ENCODE results near the gene HLA-DQA1.

HLA-DQA1 gene

DNA sequence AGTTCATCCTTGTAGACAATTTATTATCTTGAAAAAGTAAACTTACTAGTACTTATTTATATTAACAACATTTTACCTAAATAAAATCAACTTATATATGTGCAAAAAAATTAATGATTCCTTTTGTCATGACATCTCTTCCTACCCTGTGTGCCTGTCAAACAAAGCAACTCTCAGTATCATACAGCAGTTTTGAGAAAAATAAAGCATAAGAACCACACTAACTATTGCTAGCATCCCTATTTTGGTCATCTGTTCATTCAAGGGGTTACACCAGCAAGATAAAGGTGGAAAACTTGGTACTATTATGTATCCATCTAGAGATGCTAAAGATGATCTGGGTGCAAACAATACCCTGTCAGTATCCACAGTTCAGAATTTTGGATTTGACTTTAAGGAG, 40.2 kb upstream of the HLA-DQA1 start:
- H3K4ac ChIP-seq (ENCODE audit: low read depth in 1 of 2, low read length in 2 of 2): no peak overlapping the region
- no peak overlapping the region for H4K8ac ChIP-seq (ENCODE audit: low read length)
- H2AFZ ChIP-seq (ENCODE audit: low read depth, low read length): no peak overlapping the region
- no peak overlapping the region for H2BK15ac ChIP-seq (ENCODE audit: low read depth, poor library complexity, severe bottlenecking)
- H3K9ac ChIP-seq (ENCODE audit: low read length): no peak overlapping the region
- DNase-seq: no peak
- H3K9me3 ChIP-seq (ENCODE audit: control insufficient read depth, low read length): no peaks in the 10 kb centered on the region
- H2AK5ac ChIP-seq (ENCODE audit: low read length, severe bottlenecking): no peak overlapping the region
- H3K4me1 ChIP-seq (ENCODE audit: control insufficient read depth, insufficient read depth, low read depth, low read length): no peaks in the 10 kb centered on the region
- H3K4me2 ChIP-seq (ENCODE audit: low read length, poor library complexity, severe bottlenecking): no peak overlapping the region
- no peak overlapping the region for H3K4me3 ChIP-seq (ENCODE audit: insufficient read depth in 1 of 2, low read depth in 1 of 2, low read length in 2 of 2)
- H2BK120ac ChIP-seq (ENCODE audit: low read depth, low read length): no peak overlapping the region
- H2BK5ac ChIP-seq (ENCODE audit: low read depth, low read length, poor library complexity, severe bottlenecking): no peak overlapping the region
- H3K18ac ChIP-seq (ENCODE audit: low read depth in 1 of 2, low read length in 2 of 2): no peak overlapping the region
- no peak overlapping the region for H3K27ac ChIP-seq (ENCODE audit: low read length, poor library complexity, severe bottlenecking)
- no peaks in the 10 kb centered on the region for H3K36me3 ChIP-seq (ENCODE audit: control insufficient read depth in 1 of 2, insufficient read depth in 2 of 2, low read depth in 1 of 2, low read length in 2 of 2)
- no peak overlapping the region for H3K14ac ChIP-seq (ENCODE audit: low read length in 2 of 2)
- no peaks in the 10 kb centered on the region for H3K27me3 ChIP-seq (ENCODE audit: control insufficient read depth in 1 of 2, insufficient read depth in 1 of 2, low read length in 2 of 2)
- H2BK12ac ChIP-seq (ENCODE audit: low read length in 2 of 2): no peak overlapping the region
- H4K91ac ChIP-seq (ENCODE audit: low read length): no peak overlapping the region
- no peaks in the 10 kb centered on the region for H3K79me1 ChIP-seq (replicated peaks; ENCODE audit: low read length, poor library complexity, severe bottlenecking)
- no peak overlapping the region for H3K23ac ChIP-seq (ENCODE audit: low read length in 2 of 2)

- no peak overlapping the region for H4K8ac ChIP-seq (ENCODE audit: low read length)
- no peak overlapping the region for H3K23ac ChIP-seq (ENCODE audit: low read length in 2 of 2)
- no peak for DNase-seq
- H3K27me3 ChIP-seq (ENCODE audit: control insufficient read depth in 1 of 2, insufficient read depth in 1 of 2, low read length in 2 of 2): no peaks in the 10 kb centered on the region
- H3K4ac ChIP-seq (ENCODE audit: low read depth in 1 of 2, low read length in 2 of 2): no peak overlapping the region
- no peak overlapping the region for H4K91ac ChIP-seq (ENCODE audit: low read length)
- no peak overlapping the region for H3K14ac ChIP-seq (ENCODE audit: low read length in 2 of 2)
- H3K4me3 ChIP-seq (ENCODE audit: insufficient read depth in 1 of 2, low read depth in 1 of 2, low read length in 2 of 2): no peak overlapping the region
- no peak overlapping the region for H3K18ac ChIP-seq (ENCODE audit: low read depth in 1 of 2, low read length in 2 of 2)
- H2BK5ac ChIP-seq (ENCODE audit: low read depth, low read length, poor library complexity, severe bottlenecking): no peak overlapping the region
- no peak overlapping the region for H2AFZ ChIP-seq (ENCODE audit: low read depth, low read length)
- H2AK5ac ChIP-seq (ENCODE audit: low read length, severe bottlenecking): no peak overlapping the region
- H3K36me3 ChIP-seq (ENCODE audit: control insufficient read depth in 1 of 2, insufficient read depth in 2 of 2, low read depth in 1 of 2, low read length in 2 of 2): no peaks in the 10 kb centered on the region
- H3K9ac ChIP-seq (ENCODE audit: low read length): no peak overlapping the region
- H2BK12ac ChIP-seq (ENCODE audit: low read length in 2 of 2): no peak overlapping the region
- H3K4me2 ChIP-seq (ENCODE audit: low read length, poor library complexity, severe bottlenecking): no peak overlapping the region
- no peak overlapping the region for H3K27ac ChIP-seq (ENCODE audit: low read length, poor library complexity, severe bottlenecking)
- no peak overlapping the region for H2BK120ac ChIP-seq (ENCODE audit: low read depth, low read length)
- H3K9me3 ChIP-seq (ENCODE audit: control insufficient read depth, low read length): no peaks in the 10 kb centered on the region
- H2BK15ac ChIP-seq (ENCODE audit: low read depth, poor library complexity, severe bottlenecking): no peak overlapping the region
- H3K4me1 ChIP-seq (ENCODE audit: control insufficient read depth, insufficient read depth, low read depth, low read length): no peaks in the 10 kb centered on the region
- 51% methylated on average over 3 of the region's 3 CpGs for WGBS
- no peaks in the 10 kb centered on the region for H3K79me1 ChIP-seq (replicated peaks; ENCODE audit: low read length, poor library complexity, severe bottlenecking)
These were observed 34.8 kb upstream of the HLA-DQA1 start for GRCh38 chr6:32602383-32602782.

DNA sequence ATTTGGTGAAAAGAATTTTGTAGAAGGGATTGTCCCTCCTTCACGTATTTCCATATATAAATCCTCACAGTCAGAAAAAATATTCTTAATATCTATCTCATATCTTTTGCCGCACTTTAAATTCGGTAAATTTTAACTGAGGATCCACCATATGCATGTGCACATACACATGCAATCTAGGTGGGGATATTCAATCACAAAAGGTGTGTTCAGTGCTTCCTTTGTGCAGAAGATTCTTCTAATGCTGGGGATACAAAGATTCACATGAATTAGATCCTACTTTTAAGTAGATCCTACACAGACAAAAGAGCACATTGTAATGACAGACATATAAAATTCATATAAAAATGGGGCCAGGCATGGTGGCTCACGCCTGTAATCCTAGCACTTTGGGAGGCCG, 34.0 kb upstream of the HLA-DQA1 start:
- no peak overlapping the region for H2BK5ac ChIP-seq (ENCODE audit: low read depth, low read length, poor library complexity, severe bottlenecking)
- H3K4me1 ChIP-seq (ENCODE audit: control insufficient read depth, insufficient read depth, low read depth, low read length): no peaks in the 10 kb centered on the region
- DNase-seq: no peak
- H2AFZ ChIP-seq (ENCODE audit: low read depth, low read length): no peak overlapping the region
- H3K36me3 ChIP-seq (ENCODE audit: control insufficient read depth in 1 of 2, insufficient read depth in 2 of 2, low read depth in 1 of 2, low read length in 2 of 2): no peaks in the 10 kb centered on the region
- H3K4ac ChIP-seq (ENCODE audit: low read depth in 1 of 2, low read length in 2 of 2): no peak overlapping the region
- no peak overlapping the region for H3K4me3 ChIP-seq (ENCODE audit: insufficient read depth in 1 of 2, low read depth in 1 of 2, low read length in 2 of 2)
- 94% methylated on average over 4 of the region's 5 CpGs for WGBS
- H2BK15ac ChIP-seq (ENCODE audit: low read depth, poor library complexity, severe bottlenecking): no peak overlapping the region
- H2BK120ac ChIP-seq (ENCODE audit: low read depth, low read length): no peak overlapping the region
- no peak overlapping the region for H4K8ac ChIP-seq (ENCODE audit: low read length)
- no peak overlapping the region for H3K23ac ChIP-seq (ENCODE audit: low read length in 2 of 2)
- no peak overlapping the region for H3K9ac ChIP-seq (ENCODE audit: low read length)
- no peak overlapping the region for H3K18ac ChIP-seq (ENCODE audit: low read depth in 1 of 2, low read length in 2 of 2)
- no peak overlapping the region for H4K91ac ChIP-seq (ENCODE audit: low read length)
- H2BK12ac ChIP-seq (ENCODE audit: low read length in 2 of 2): no peak overlapping the region
- no peaks in the 10 kb centered on the region for H3K27me3 ChIP-seq (ENCODE audit: control insufficient read depth in 1 of 2, insufficient read depth in 1 of 2, low read length in 2 of 2)
- H3K14ac ChIP-seq (ENCODE audit: low read length in 2 of 2): no peak overlapping the region
- H3K4me2 ChIP-seq (ENCODE audit: low read length, poor library complexity, severe bottlenecking): no peak overlapping the region
- no peaks in the 10 kb centered on the region for H3K79me1 ChIP-seq (replicated peaks; ENCODE audit: low read length, poor library complexity, severe bottlenecking)
- H3K27ac ChIP-seq (ENCODE audit: low read length, poor library complexity, severe bottlenecking): no peak overlapping the region
- no peak overlapping the region for H2AK5ac ChIP-seq (ENCODE audit: low read length, severe bottlenecking)
- no peaks in the 10 kb centered on the region for H3K9me3 ChIP-seq (ENCODE audit: control insufficient read depth, low read length)

DNA sequence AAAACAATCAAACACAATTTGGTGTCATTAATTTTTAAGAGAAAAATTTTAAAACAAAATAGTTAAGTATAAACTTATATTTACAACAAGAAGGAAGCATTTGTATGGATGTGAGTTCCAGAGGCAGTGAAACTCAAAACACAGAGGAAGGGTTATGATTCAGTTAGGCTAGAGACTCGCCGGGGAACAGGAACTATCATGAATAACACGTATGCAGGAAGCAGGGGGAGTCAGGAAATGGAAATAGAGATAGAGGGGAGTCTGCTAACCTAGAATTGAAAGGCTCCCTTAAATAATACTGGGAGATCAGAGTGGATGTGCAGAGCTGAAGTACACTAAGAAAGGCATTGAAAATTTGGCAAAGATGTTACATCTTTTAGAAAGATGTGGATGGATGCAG, 33.3 kb upstream of the HLA-DQA1 start:
- 30% methylated on average over 3 of the region's 3 CpGs for WGBS
- Histone ChIP-seq H3K27ac (ENCODE audit: low read length, poor library complexity, severe bottlenecking) (no peak overlapping the region), H2AK5ac (ENCODE audit: low read length, severe bottlenecking) (no peak overlapping the region), H4K8ac (ENCODE audit: low read length) (no peak overlapping the region), H3K18ac (ENCODE audit: low read depth in 1 of 2, low read length in 2 of 2) (no peak overlapping the region), H2AFZ (ENCODE audit: low read depth, low read length) (no peak overlapping the region), H3K9me3 (ENCODE audit: control insufficient read depth, low read length) (no peaks in the 10 kb centered on the region), H3K9ac (ENCODE audit: low read length) (peak overlapping the region; percentile 41), H2BK5ac (ENCODE audit: low read depth, low read length, poor library complexity, severe bottlenecking) (no peak overlapping the region), H3K36me3 (ENCODE audit: control insufficient read depth in 1 of 2, insufficient read depth in 2 of 2, low read depth in 1 of 2, low read length in 2 of 2) (no peaks in the 10 kb centered on the region), H3K4me1 (ENCODE audit: control insufficient read depth, insufficient read depth, low read depth, low read length) (no peaks in the 10 kb centered on the region), H3K4me3 (ENCODE audit: insufficient read depth in 1 of 2, low read depth in 1 of 2, low read length in 2 of 2) (no peak overlapping the region), H3K79me1 (replicated peaks; ENCODE audit: low read length, poor library complexity, severe bottlenecking) (no peaks in the 10 kb centered on the region), H3K14ac (ENCODE audit: low read length in 2 of 2) (no peak overlapping the region), H2BK120ac (ENCODE audit: low read depth, low read length) (no peak overlapping the region), H2BK15ac (ENCODE audit: low read depth, poor library complexity, severe bottlenecking) (no peak overlapping the region), H4K91ac (ENCODE audit: low read length) (no peak overlapping the region), H3K4ac (ENCODE audit: low read depth in 1 of 2, low read length in 2 of 2) (no peak overlapping the region), H3K27me3 (ENCODE audit: control insufficient read depth in 1 of 2, insufficient read depth in 1 of 2, low read length in 2 of 2) (no peaks in the 10 kb centered on the region), H3K4me2 (ENCODE audit: low read length, poor library complexity, severe bottlenecking) (no peak overlapping the region), H2BK12ac (ENCODE audit: low read length in 2 of 2) (no peak overlapping the region), H3K23ac (ENCODE audit: low read length in 2 of 2) (no peak overlapping the region)
- DNase-seq: no peak

Data from mesenchymal stem cell (in vitro differentiated cells and primary cell).